Spleen (tissue), 11 donors: ENCODE data around the gene DNAH9. TPM values are rescaled to one million over a fixed set of nuclear protein-coding genes. Genes with fewer than 3 reads are reported as not detected.

Experiments
- DNase-seq: peaks from one replicate; pipeline ENCODE4 v3.0.0-alpha.2; 2020
- H3K27ac ChIP-seq, 8 donors: fragments of 200-600 bp; sonication (generic) in 7 of 8; 1 replicate in 4 of 8; 2 replicates in 4 of 8; pipeline versions ENCODE4 v1.5.0 to v1.8.0; 2016 to 2021; ENCODE audit warnings: inconsistent platforms in 4 of 8, mild to moderate bottlenecking in 4 of 8, moderate library complexity in 1 of 8
- H3K27me3 ChIP-seq, 7 donors: fragments of 200-600 bp; sonication (generic) in 6 of 7; replicated peaks in 1 of 7; 1 replicate in 4 of 7; 2 replicates in 3 of 7; pipeline versions ENCODE4 v1.5.0 to v1.8.0; 2016 to 2021; ENCODE audit warnings: inconsistent platforms in 3 of 7, mild to moderate bottlenecking in 1 of 7
- H3K36me3 ChIP-seq, 6 donors: fragments of 200-600 bp; sonication (generic) in 5 of 6; 1 replicate in 4 of 6; 2 replicates in 2 of 6; pipeline versions ENCODE4 v1.5.0 to v1.8.0; 2016 to 2021; ENCODE audit warnings: inconsistent platforms in 2 of 6
- H3K4me1 ChIP-seq, 6 donors: fragments of 200-600 bp; sonication (generic) in 5 of 6; 1 replicate in 3 of 6; 2 replicates in 3 of 6; pipeline versions ENCODE4 v1.5.0 to v1.8.0; 2016 to 2021; ENCODE audit warnings: inconsistent platforms in 3 of 6
- H3K4me3 ChIP-seq, 8 donors: fragments of 200-600 bp; sonication (generic) in 7 of 8; 1 replicate in 4 of 8; 2 replicates in 4 of 8; pipeline versions ENCODE4 v1.5.0 to v1.8.0; 2016 to 2021; ENCODE audit warnings: inconsistent platforms in 4 of 8, mild to moderate bottlenecking in 4 of 8, moderate library complexity in 2 of 8
- H3K9me3 ChIP-seq, 8 donors: fragments of 200-600 bp; sonication (generic) in 7 of 8; 1 replicate in 4 of 8; 2 replicates in 4 of 8; pipeline versions ENCODE4 v1.5.0 to v1.8.0; 2016 to 2021; ENCODE audit warnings: inconsistent platforms in 4 of 8
- POLR2A ChIP-seq, 3 donors: fragments of 450-650 bp; IDR thresholded peaks; one replicate each; pipeline ENCODE4 v1.5.1; 2017; ENCODE audit warnings: antibody characterized with exemption in 3 of 3, mild to moderate bottlenecking in 1 of 3
- POLR2AphosphoS5 ChIP-seq, 3 donors: sonication (generic); formaldehyde crosslinking; IDR thresholded peaks; one replicate each; pipeline ENCODE4 v1.5.1; 2017; ENCODE audit warnings: antibody characterized with exemption in 3 of 3
- WGBS, 5 donors: extraction: QIAGEN DNeasy Blood & Tissue Kit in 3 of 5; methylation state at CpG; one replicate each; pipeline versions ENCODE4 v1.1.5 to v1.1.7; 2013 to 2018; 5-methylcytosine and 5-hydroxymethylcytosine counted together
- intact Hi-C: fragments of 100-400 bp; cut with DNase I; formaldehyde crosslinking; loops from one replicate; pipeline ENCODE4 v1.15.0; 2023; ENCODE audit warnings: low total_unique reads
- polyA plus RNA-seq, 3 donors: library from polyadenylated mRNA; stranded (reverse); fragments of 200-250 nt; gene quantifications; one replicate each; pipeline ENCODE4 v1.2.1, GENCODE V29; 2013
- total RNA-seq, 7 donors: library from RNA; depleted of rRNA in 3 of 7; stranded (reverse); fragments of >200 nt in 3 of 7; fragmentation: NEBNext Ultra II Directional in 4 of 7; extraction: Animal tissue kit (Norgen Biotek cat#: 25700) in 4 of 7; gene quantifications; one replicate each; pipeline versions ENCODE4 v1.1.0 to v1.2.1, GENCODE V29; 2016 to 2021
- TF ChIP-seq, protein P1 (sequence below), 11 experiments: fragments of 200-600 bp in 7 of 11; fragments of 450-650 bp in 4 of 11; sonication (generic) in 4 of 11; IDR thresholded peaks in 8 of 11; conservative IDR thresholded peaks in 3 of 11; 1 replicate in 7 of 11; 2 replicates in 4 of 11; pipeline versions ENCODE4 v1.4.0 to v1.8.0; 2016 to 2021; ENCODE audit warnings: antibody characterized with exemption in 11 of 11, inconsistent platforms in 4 of 11, mild to moderate bottlenecking in 1 of 11
- donor health status: healthy with polysubstance abuse.
- donor health status: DM: no; HTN: no; CAD: no; lungs with moderate emphysema.
- donor health status: DM: no; HTN: no; CAD: no.
- donor health status: Bipolar disorder and iron deficiency.
- donor health status: healthy.
- donor health status: DM: no; HTN: no; CAD: no.
- donor health status: DM: yes; HTN: yes; CAD: no.

Gene DNAH9
- total and polyA plus RNA-seq, 10 donors, result 0.06 to 0.92 (median 0.22) TPM; not detected in 2

DNA sequence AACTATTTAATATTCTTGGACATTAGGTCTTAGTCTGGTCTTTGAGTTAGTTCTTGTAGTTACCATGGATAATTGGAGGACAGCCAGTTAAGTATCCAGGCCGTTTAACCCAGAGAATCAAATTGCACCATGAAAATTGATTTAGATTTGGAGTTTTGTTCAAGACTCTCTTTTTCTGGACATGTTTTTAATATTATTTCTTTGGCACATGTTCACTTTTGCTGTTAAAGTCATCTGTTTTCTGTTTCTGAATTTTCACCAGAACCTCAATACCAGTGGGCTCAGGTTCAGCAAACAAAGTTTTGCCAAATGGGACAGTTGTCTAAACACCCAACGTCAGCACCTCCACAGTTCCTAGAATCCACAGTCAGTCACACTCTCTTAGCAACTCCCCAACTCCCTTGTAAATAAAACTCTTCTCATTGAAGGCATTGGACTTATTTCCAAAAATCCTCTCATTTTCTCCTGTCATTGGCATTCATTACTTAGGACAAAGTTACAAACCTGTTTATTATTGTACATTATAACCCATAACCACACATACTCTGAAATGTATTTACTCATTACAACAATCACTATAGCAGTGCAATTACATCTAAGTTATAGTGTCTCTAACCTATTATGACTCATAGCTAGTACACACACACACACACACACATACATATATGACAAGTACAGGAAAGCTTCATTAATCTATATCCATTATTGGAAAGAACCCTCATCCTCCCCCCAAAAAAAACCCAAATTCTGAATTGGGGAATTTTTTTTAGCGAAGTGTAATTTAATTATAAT, 33.5 kb upstream of the DNAH9 start:
- Histone ChIP-seq H3K27ac (no peak overlapping the region), H3K27me3 (no peaks in the 10 kb centered on the region), H3K36me3 (no peaks in the 10 kb centered on the region), H3K9me3 (peaks cover 0 to 8% (median 0%) of the 10 kb centered on the region in 8 donors), H3K4me3 (no peak overlapping the region), H3K4me1 (no peaks in the 10 kb centered on the region)
- intact Hi-C loops, result no loop called here
- WGBS, 5 donors, result 48 to 74% (median 64%) methylated on average over 3 of the region's 3 CpGs
- DNase-seq, result no peak
- TF ChIP-seq, protein P1, sequence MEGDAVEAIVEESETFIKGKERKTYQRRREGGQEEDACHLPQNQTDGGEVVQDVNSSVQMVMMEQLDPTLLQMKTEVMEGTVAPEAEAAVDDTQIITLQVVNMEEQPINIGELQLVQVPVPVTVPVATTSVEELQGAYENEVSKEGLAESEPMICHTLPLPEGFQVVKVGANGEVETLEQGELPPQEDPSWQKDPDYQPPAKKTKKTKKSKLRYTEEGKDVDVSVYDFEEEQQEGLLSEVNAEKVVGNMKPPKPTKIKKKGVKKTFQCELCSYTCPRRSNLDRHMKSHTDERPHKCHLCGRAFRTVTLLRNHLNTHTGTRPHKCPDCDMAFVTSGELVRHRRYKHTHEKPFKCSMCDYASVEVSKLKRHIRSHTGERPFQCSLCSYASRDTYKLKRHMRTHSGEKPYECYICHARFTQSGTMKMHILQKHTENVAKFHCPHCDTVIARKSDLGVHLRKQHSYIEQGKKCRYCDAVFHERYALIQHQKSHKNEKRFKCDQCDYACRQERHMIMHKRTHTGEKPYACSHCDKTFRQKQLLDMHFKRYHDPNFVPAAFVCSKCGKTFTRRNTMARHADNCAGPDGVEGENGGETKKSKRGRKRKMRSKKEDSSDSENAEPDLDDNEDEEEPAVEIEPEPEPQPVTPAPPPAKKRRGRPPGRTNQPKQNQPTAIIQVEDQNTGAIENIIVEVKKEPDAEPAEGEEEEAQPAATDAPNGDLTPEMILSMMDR (IDR thresholded peaks at IDR 0.05 in 8 of 11, conservative IDR thresholded peaks at IDR 0.05 in 3 of 11), result no peak
- TF ChIP-seq POLR2A (IDR thresholded peaks at IDR 0.05), result no peak
- TF ChIP-seq POLR2AphosphoS5 (IDR thresholded peaks at IDR 0.05), result no peak

DNA sequence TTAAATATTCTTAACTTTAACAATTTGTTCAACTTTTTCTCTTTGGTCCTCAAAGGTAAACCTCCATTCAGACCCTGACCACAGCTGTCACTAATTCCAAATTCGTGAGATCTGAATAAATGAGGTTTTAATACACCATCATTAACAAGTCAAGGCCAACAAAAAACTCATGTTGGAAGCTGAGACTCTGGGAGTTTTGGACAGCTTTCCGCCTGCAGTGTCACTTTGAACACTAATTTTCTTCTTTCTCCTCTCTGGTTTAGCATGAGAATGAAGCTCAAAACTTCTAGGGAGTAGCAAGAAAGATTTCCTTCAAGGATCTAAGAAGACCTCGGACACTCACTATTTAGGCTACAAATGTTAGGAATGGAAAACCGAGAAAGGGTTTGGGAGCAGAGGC, 32.7 kb upstream of the DNAH9 start:
- no peak overlapping the region for H3K4me3 ChIP-seq
- peaks cover 0 to 7% (median 0%) of the 10 kb centered on the region in 8 donors for H3K9me3 ChIP-seq
- 29 to 71% (median 63%) methylated on average over 4 of the region's 4 CpGs for WGBS, 5 donors
- intact Hi-C loops, result no loop called here
- no peaks in the 10 kb centered on the region for H3K27me3 ChIP-seq
- TF ChIP-seq, protein P1 (IDR thresholded peaks at IDR 0.05 in 8 of 11, conservative IDR thresholded peaks at IDR 0.05 in 3 of 11), result no peak
- no peak for TF ChIP-seq POLR2A (IDR thresholded peaks at IDR 0.05)
- no peak for TF ChIP-seq POLR2AphosphoS5 (IDR thresholded peaks at IDR 0.05)
- H3K36me3 ChIP-seq, result no peaks in the 10 kb centered on the region
- no peak for DNase-seq
- H3K4me1 ChIP-seq, result no peaks in the 10 kb centered on the region
- no peak overlapping the region for H3K27ac ChIP-seq

DNA sequence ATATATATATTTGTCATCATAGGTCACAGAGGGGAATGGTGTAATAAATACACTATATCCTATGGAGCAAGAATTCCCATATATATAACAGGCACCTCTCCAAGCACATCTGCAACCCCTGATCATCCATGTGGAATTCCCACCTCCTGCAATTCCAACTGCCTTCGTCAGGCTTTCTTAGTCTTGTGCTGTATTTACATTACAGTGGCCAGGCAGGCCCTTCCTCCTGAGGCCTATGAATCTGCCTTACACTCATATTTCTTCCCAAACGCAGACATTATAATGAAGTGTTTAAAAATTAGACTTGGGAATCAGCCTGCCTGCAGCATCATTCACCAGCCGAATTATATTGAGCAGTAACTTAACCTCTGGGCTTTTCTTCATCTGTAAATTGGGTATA, 19.3 kb upstream of the DNAH9 start:
- intact Hi-C loops, result no loop called here
- Histone ChIP-seq H3K36me3 (no peaks in the 10 kb centered on the region), H3K9me3 (peaks cover 0 to 33% (median 10%) of the 10 kb centered on the region in 8 donors), H3K4me1 (no peaks in the 10 kb centered on the region), H3K27ac (no peak overlapping the region), H3K4me3 (no peak overlapping the region), H3K27me3 (no peaks in the 10 kb centered on the region)
- no peak for TF ChIP-seq POLR2AphosphoS5 (IDR thresholded peaks at IDR 0.05)
- TF ChIP-seq POLR2A (IDR thresholded peaks at IDR 0.05), result no peak
- TF ChIP-seq, protein P1 (IDR thresholded peaks at IDR 0.05 in 8 of 11, conservative IDR thresholded peaks at IDR 0.05 in 3 of 11), result no peak
- 78 to 88% (median 84%) methylated on average over 3 of the region's 3 CpGs for WGBS, 5 donors
- DNase-seq, result no peak

DNA sequence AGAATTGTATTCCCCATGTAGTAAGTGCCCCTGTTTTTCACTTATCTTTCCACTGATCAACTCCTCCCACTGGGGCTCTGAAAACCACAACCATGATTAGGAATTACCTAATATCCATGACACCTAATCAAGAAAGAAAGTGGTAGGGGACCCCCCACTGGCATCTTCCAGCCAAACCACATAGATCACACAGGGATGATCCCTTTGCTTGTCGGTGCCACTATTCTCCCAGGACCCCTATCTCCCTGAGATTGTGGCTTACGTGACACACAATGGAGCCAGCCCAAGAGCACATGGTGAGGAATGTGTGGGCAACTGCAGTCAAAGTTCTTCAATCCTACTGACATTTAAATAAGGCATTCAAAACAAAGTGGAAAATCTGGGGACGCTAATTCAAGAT, 17.6 kb upstream of the DNAH9 start:
- no peak for DNase-seq
- intact Hi-C loops, result no loop called here
- Histone ChIP-seq H3K4me3 (no peak overlapping the region), H3K36me3 (no peaks in the 10 kb centered on the region), H3K9me3 (peaks cover 0 to 32% (median 10%) of the 10 kb centered on the region in 8 donors), H3K27ac (no peak overlapping the region), H3K27me3 (no peaks in the 10 kb centered on the region), H3K4me1 (no peaks in the 10 kb centered on the region)
- WGBS, 5 donors, result 82 to 89% (median 83%) methylated on average over 3 of the region's 3 CpGs
- TF ChIP-seq, protein P1 (IDR thresholded peaks at IDR 0.05 in 8 of 11, conservative IDR thresholded peaks at IDR 0.05 in 3 of 11), result no peak
- TF ChIP-seq POLR2AphosphoS5 (IDR thresholded peaks at IDR 0.05) (no peak), POLR2A (IDR thresholded peaks at IDR 0.05) (no peak)
